T-helper 17 cell (primary cell): ENCODE data around the gene SELE. TPM values are rescaled to one million over a fixed set of nuclear protein-coding genes. Genes with fewer than 3 reads are reported as not detected.
A peak's percentile ranks its signal among the peaks of the same experiment; 100 is the strongest.

ENCODE experiments used
- ATAC-seq: fragments of 150-1000 bp; cut with Tn5 transposase; 2 replicates; pipeline ENCODE4 v1.10.0; 2021; ENCODE audit warnings: mild to moderate bottlenecking, moderate library complexity
- DNase-seq, 3 donors: peaks; one replicate each; pipeline versions ENCODE4 v3.0.0 to v3.0.0-alpha.2; 2020 to 2021
- H3K9me3 ChIP-seq: one replicate; pipeline ENCODE4 v1.7.0; 2013; ENCODE audit warnings: low read length, mild to moderate bottlenecking; ENCODE audit not compliant: control insufficient read depth, poor library complexity, severe bottlenecking
- H3K27ac Mint-ChIP-seq: one replicate; pipeline ENCODE4 v1.8.0; 2022; ENCODE audit warnings: mild to moderate bottlenecking, moderate library complexity, mixed read lengths
- H3K27me3 Mint-ChIP-seq: one replicate; pipeline ENCODE4 v1.8.0; 2022; ENCODE audit warnings: mixed read lengths
- H3K36me3 Mint-ChIP-seq: one replicate; pipeline ENCODE4 v1.8.0; 2022; ENCODE audit warnings: low read depth, mixed read lengths
- H3K4me1 Mint-ChIP-seq: one replicate; pipeline ENCODE4 v1.8.0; 2022; ENCODE audit warnings: mild to moderate bottlenecking, mixed read lengths
- H3K4me3 Mint-ChIP-seq: one replicate; pipeline ENCODE4 v1.8.0; 2022; ENCODE audit warnings: mild to moderate bottlenecking, moderate library complexity, mixed read lengths
- total RNA-seq, 4 donors: library from RNA in 2 of 4; stranded (reverse) in 2 of 4; gene quantifications; one replicate each; pipeline ENCODE4 v1.2.3 and lab custom pipeline; 2022 to 2026

Gene SELE
- total RNA-seq, 2 donors from 2014 or later: not detected

- Mint-ChIP-seq H3K4me3 (peak within 1 kb of the TSS; percentile 98), H3K36me3 (peaks cover 18% of the 10 kb centered on the region), H3K27me3 (peaks cover 6% of the 10 kb centered on the region), H3K27ac (no peak within 1 kb of the TSS), H3K4me1 (peaks cover 32% of the 10 kb centered on the region)
- peak; percentile 25 to 59 (median 47) for DNase-seq
- peaks cover 3% of the 10 kb centered on the region for H3K9me3 ChIP-seq
- peak; percentile 81 for ATAC-seq
Observed at GRCh38 chr1:169711469-169712308, 22.2 kb downstream of the SELE start, which contains the start of gene SELL. SELL (minus strand) TSS chr1:169711620; CDS start chr1:169711498, 122 bp downstream.

GRCh38 chr1:169708647-169709046 is 25.2 kb downstream of the SELE start:
- Mint-ChIP-seq H3K27me3 (no peaks in the 10 kb centered on the region), H3K36me3 (peaks cover 34% of the 10 kb centered on the region), H3K4me1 (peaks cover 56% of the 10 kb centered on the region), H3K4me3 (peak overlapping the region; percentile 97), H3K27ac (no peak overlapping the region)
- peak; percentile 39 for ATAC-seq
- no peaks in the 10 kb centered on the region for H3K9me3 ChIP-seq
- DNase-seq: no peak

GRCh38 chr1:169707912-169708604 is 25.8 kb downstream of the SELE start:
- DNase-seq (no peak), ATAC-seq (peak; percentile 61)
- no peaks in the 10 kb centered on the region for H3K9me3 ChIP-seq
- H3K27ac Mint-ChIP-seq: no peak overlapping the region
- H3K4me1 Mint-ChIP-seq: peaks cover 62% of the 10 kb centered on the region
- H3K4me3 Mint-ChIP-seq: peak overlapping the region; percentile 97
- no peaks in the 10 kb centered on the region for H3K27me3 Mint-ChIP-seq
- peaks cover 39% of the 10 kb centered on the region for H3K36me3 Mint-ChIP-seq

GRCh38 chr1:169704797-169705196 is 29.1 kb downstream of the SELE start:
- peak overlapping the region; percentile 87 for H3K4me3 Mint-ChIP-seq
- ATAC-seq (no peak), DNase-seq (no peak)
- H3K27ac Mint-ChIP-seq: no peak overlapping the region
- H3K9me3 ChIP-seq: no peaks in the 10 kb centered on the region
- H3K36me3 Mint-ChIP-seq: peaks cover 46% of the 10 kb centered on the region
- H3K27me3 Mint-ChIP-seq: no peaks in the 10 kb centered on the region
- H3K4me1 Mint-ChIP-seq: peaks cover 73% of the 10 kb centered on the region

GRCh38 chr1:169701261-169702005 is 32.4 kb downstream of the SELE start:
- DNase-seq (no peak), ATAC-seq (peak; percentile 59)
- Mint-ChIP-seq H3K36me3 (peaks cover 30% of the 10 kb centered on the region), H3K27me3 (no peaks in the 10 kb centered on the region), H3K4me3 (peak overlapping the region; percentile 67), H3K27ac (no peak overlapping the region), H3K4me1 (peaks cover 70% of the 10 kb centered on the region)
- H3K9me3 ChIP-seq: no peaks in the 10 kb centered on the region

- peak overlapping the region; percentile 25 for H3K4me3 Mint-ChIP-seq
- peak; percentile 24 for ATAC-seq
Observed at GRCh38 chr1:169699707-169700106, 34.2 kb downstream of the SELE start.

GRCh38 chr1:169698976-169699375 is 34.9 kb downstream of the SELE start:
- no peak for DNase-seq
- ATAC-seq: no peak
- peaks cover 74% of the 10 kb centered on the region for H3K4me1 Mint-ChIP-seq
- H3K27me3 Mint-ChIP-seq: no peaks in the 10 kb centered on the region
- H3K27ac Mint-ChIP-seq: no peak overlapping the region
- H3K36me3 Mint-ChIP-seq: peaks cover 17% of the 10 kb centered on the region
- peak overlapping the region; percentile 28 for H3K4me3 Mint-ChIP-seq
- H3K9me3 ChIP-seq: no peaks in the 10 kb centered on the region

More at GRCh38 chr1:169699707-169700106, 34.2 kb downstream of the SELE start:
- no peaks in the 10 kb centered on the region for H3K9me3 ChIP-seq
- H3K36me3 Mint-ChIP-seq: peaks cover 19% of the 10 kb centered on the region
- H3K4me1 Mint-ChIP-seq: peaks cover 69% of the 10 kb centered on the region
- no peak overlapping the region for H3K27ac Mint-ChIP-seq
- no peak for DNase-seq
- H3K27me3 Mint-ChIP-seq: no peaks in the 10 kb centered on the region

- Mint-ChIP-seq H3K27ac (no peak overlapping the region), H3K36me3 (peaks cover 6% of the 10 kb centered on the region), H3K4me3 (no peak overlapping the region), H3K27me3 (no peaks in the 10 kb centered on the region), H3K4me1 (peaks cover 69% of the 10 kb centered on the region)
- no peak for DNase-seq
- no peak for ATAC-seq
- no peaks in the 10 kb centered on the region for H3K9me3 ChIP-seq
Observed at GRCh38 chr1:169697755-169698154, 36.1 kb downstream of the SELE start.

GRCh38 chr1:169696273-169697100 is 37.4 kb downstream of the SELE start:
- H3K27me3 Mint-ChIP-seq: no peaks in the 10 kb centered on the region
- H3K4me1 Mint-ChIP-seq: peaks cover 66% of the 10 kb centered on the region
- H3K36me3 Mint-ChIP-seq: peaks cover 2% of the 10 kb centered on the region
- H3K4me3 Mint-ChIP-seq: peak overlapping the region; percentile 58
- no peak for ATAC-seq
- DNase-seq: no peak
- no peak overlapping the region for H3K27ac Mint-ChIP-seq
- H3K9me3 ChIP-seq: no peaks in the 10 kb centered on the region

- H3K4me3 Mint-ChIP-seq: peak overlapping the region; percentile 75
- H3K36me3 Mint-ChIP-seq: peaks cover 2% of the 10 kb centered on the region
- DNase-seq: no peak
- H3K4me1 Mint-ChIP-seq: peaks cover 68% of the 10 kb centered on the region
- H3K27ac Mint-ChIP-seq: no peak overlapping the region
- peak; percentile 72 for ATAC-seq
- no peaks in the 10 kb centered on the region for H3K9me3 ChIP-seq
- H3K27me3 Mint-ChIP-seq: no peaks in the 10 kb centered on the region
Observed at GRCh38 chr1:169694304-169695075, 39.4 kb downstream of the SELE start.

GRCh38 chr1:169692756-169693460 is 41.0 kb downstream of the SELE start:
- Mint-ChIP-seq H3K4me3 (peak overlapping the region; percentile 75), H3K36me3 (peaks cover 2% of the 10 kb centered on the region), H3K27ac (no peak overlapping the region), H3K4me1 (peaks cover 61% of the 10 kb centered on the region), H3K27me3 (no peaks in the 10 kb centered on the region)
- ATAC-seq: peak; percentile 76
- H3K9me3 ChIP-seq: no peaks in the 10 kb centered on the region
- DNase-seq: no peak
